A549 (cell line): Measurements from ENCODE around the gene IGF2.

ENCODE experiments used
- CHD2 ChIP-seq: fragments of 150-350 bp; IDR thresholded peaks from 2 replicates; pipeline ENCODE4 v1.6.1; 2014; ENCODE audit warnings: low read length; ENCODE audit not compliant: partially characterized antibody
- CHD4 ChIP-seq: fragments of 200-600 bp; sonication (generic); IDR thresholded peaks from 2 replicates; pipeline ENCODE4 v1.6.1; 2016; ENCODE audit warnings: antibody characterized with exemption, mild to moderate bottlenecking, borderline replicate concordance
- CTCF ChIP-seq: fragments of >200 bp; sonication (Bioruptor Twin); formaldehyde crosslinking; IDR thresholded peaks from 3 replicates; pipeline ENCODE4 v1.5.1; 2016
- EP300 ChIP-seq, 2 experiments: fragments of >200 bp; sonication (Bioruptor Twin); formaldehyde crosslinking; IDR thresholded peaks; 2 replicates in 1 of 2; 3 replicates in 1 of 2; pipeline ENCODE4 v1.6.1; 2016 to 2017
- JUNB ChIP-seq: fragments of >200 bp; sonication (Bioruptor Twin); formaldehyde crosslinking; IDR thresholded peaks from 2 replicates; pipeline ENCODE4 v1.6.1; 2016
- NPAS2 ChIP-seq: fragments of 250-450 bp; sonication (Bioruptor Pico); IDR thresholded peaks from 2 replicates; pipeline ENCODE4 v1.8.0; 2022; ENCODE audit warnings: mild to moderate bottlenecking, moderate library complexity, borderline replicate concordance
- RAD21 ChIP-seq, 2 experiments: fragments of >200 bp in 1 of 2; sonication (Bioruptor Twin) in 1 of 2; formaldehyde crosslinking in 1 of 2; IDR thresholded peaks in 1 of 2; conservative IDR thresholded peaks in 1 of 2; 2 replicates in 1 of 2; 3 replicates in 1 of 2; pipeline ENCODE4 v1.6.1; 2012 to 2018; ENCODE audit warnings: inconsistent platforms in 1 of 2
- RCOR1 ChIP-seq: fragments of 150-350 bp; IDR thresholded peaks from 2 replicates; pipeline ENCODE4 v1.6.1; 2014; ENCODE audit warnings: antibody characterized with exemption, low read length, low read depth
- RFX5 ChIP-seq: fragments of 450-650 bp; IDR thresholded peaks from 2 replicates; pipeline ENCODE4 v1.7.1; 2014; ENCODE audit warnings: antibody characterized with exemption, mild to moderate bottlenecking, moderate library complexity
- SMC3 ChIP-seq: fragments of >200 bp; sonication (Bioruptor Twin); formaldehyde crosslinking; IDR thresholded peaks from 3 replicates; pipeline ENCODE4 v1.6.1; 2018; ENCODE audit warnings: inconsistent platforms
- SREBF2 ChIP-seq: fragments of 450-650 bp; IDR thresholded peaks from 2 replicates; pipeline ENCODE4 v1.6.1; 2014; ENCODE audit warnings: mild to moderate bottlenecking, moderate library complexity
- TP53 ChIP-seq: fragments of 250-450 bp; sonication (Bioruptor Pico); IDR thresholded peaks from 2 replicates; pipeline ENCODE4 v1.5.0; 2021; ENCODE audit warnings: mild to moderate bottlenecking, moderate library complexity
- USF2 ChIP-seq: fragments of 450-650 bp; IDR thresholded peaks from 2 replicates; pipeline ENCODE4 v1.6.1; 2014; ENCODE audit warnings: antibody characterized with exemption
- ZFP36 ChIP-seq: fragments of 450-650 bp; IDR thresholded peaks from 2 replicates; pipeline ENCODE4 v1.6.1; 2014; ENCODE audit warnings: borderline replicate concordance; ENCODE audit not compliant: partially characterized antibody

- TF ChIP-seq CTCF (no peak), TP53 (CRISPR knock-in tag) (no peak), NPAS2 (no peak), USF2 (no peak), EP300 (IDR thresholded peaks at IDR 0.05) (no peak), RFX5 (no peak), CHD2 (no peak), ZFP36 (no peak), RAD21 (conservative IDR thresholded peaks at IDR 0.05 in 1 of 2, IDR thresholded peaks at IDR 0.05 in 1 of 2) (no peak), JUNB (no peak), SMC3 (no peak), SREBF2 (no peak), RCOR1 (no peak), CHD4 (no peak)
These were observed 24.9 kb upstream of the IGF2 start for GRCh38 chr11:2164081-2164480.
